GM18873 (cell line): ENCODE measurements around the gene PRPSAP1.

ENCODE experiments used
- ATAC-seq: cut with Tn5 transposase; IDR thresholded peaks from one replicate; pipeline ENCODE4 v1.9.1; 2021; ENCODE audit warnings: mild to moderate bottlenecking, moderate library complexity, moderate number of reproducible peaks; ENCODE audit not compliant: unreplicated experiment, low FRiP score

PRPSAP1 gene

GRCh38 chr17:76384222-76384986, 30.7 kb upstream of the PRPSAP1 start, which contains the start of gene SPHK1:
TSS of gene SPHK1 (plus strand) at chr17:76384609. CDS start at chr17:76385645, 1,036 bp downstream.
- no peak for ATAC-seq

GRCh38 chr17:76383546-76384221, 30.0 kb upstream of the PRPSAP1 start:
- ATAC-seq = no peak

GRCh38 chr17:76382803-76383545, 29.3 kb upstream of the PRPSAP1 start:
- no peak for ATAC-seq

GRCh38 chr17:76382351-76382802, 28.7 kb upstream of the PRPSAP1 start:
- no peak for ATAC-seq

GRCh38 chr17:76381633-76382350, 28.1 kb upstream of the PRPSAP1 start:
- ATAC-seq = no peak

- no peak for ATAC-seq
Measured at GRCh38 chr17:76379646-76380376, 26.1 kb upstream of the PRPSAP1 start.

- ATAC-seq = no peak
Measured at GRCh38 chr17:76379275-76379641, 25.5 kb upstream of the PRPSAP1 start.

GRCh38 chr17:76378548-76379274, 25.0 kb upstream of the PRPSAP1 start:
- ATAC-seq = no peak

- no peak for ATAC-seq
Measured at GRCh38 chr17:76376318-76377133, 22.8 kb upstream of the PRPSAP1 start.

- no peak for ATAC-seq
Measured at GRCh38 chr17:76371656-76372628, 18.2 kb upstream of the PRPSAP1 start.

GRCh38 chr17:76370261-76370993, 16.7 kb upstream of the PRPSAP1 start:
- no peak for ATAC-seq

- ATAC-seq = no peak
Measured at GRCh38 chr17:76369804-76370203, 16.1 kb upstream of the PRPSAP1 start.

GRCh38 chr17:76369379-76369778, 15.7 kb upstream of the PRPSAP1 start:
- ATAC-seq = no peak

- no peak for ATAC-seq
Measured at GRCh38 chr17:76368545-76368944, 14.8 kb upstream of the PRPSAP1 start.

- ATAC-seq = no peak
Measured at GRCh38 chr17:76367642-76368041, 13.9 kb upstream of the PRPSAP1 start.

- no peak for ATAC-seq
Measured at GRCh38 chr17:76366247-76366646, 12.5 kb upstream of the PRPSAP1 start.
